HUES6 (cell line): ENCODE data around the gene NDUFB3.
A peak's percentile ranks its signal among the peaks of the same experiment; 100 is the strongest.
"Not testable (repeated sequence)": the region's sequence is repeated elsewhere in the genome, so short reads cannot be mapped to it uniquely, and the experiment has no call there.

Source experiments
- H3K27ac ChIP-seq: 2 replicates; pipeline ENCODE4 v1.7.0; 2013; ENCODE audit warnings: low read depth, mild to moderate bottlenecking, low read length, inconsistent platforms
- H3K27me3 ChIP-seq: 2 replicates; pipeline ENCODE4 v1.6.1; 2013; ENCODE audit warnings: low read length; ENCODE audit not compliant: control insufficient read depth, insufficient read depth
- H3K36me3 ChIP-seq: 2 replicates; pipeline ENCODE4 v1.6.1; 2013; ENCODE audit warnings: low read length; ENCODE audit not compliant: control insufficient read depth, insufficient read depth
- H3K4me1 ChIP-seq: 2 replicates; pipeline ENCODE4 v1.6.1; 2013; ENCODE audit warnings: low read length; ENCODE audit not compliant: control insufficient read depth, insufficient read depth
- H3K4me3 ChIP-seq: 2 replicates; pipeline ENCODE4 v1.5.1; 2013; ENCODE audit warnings: low read depth, low read length
- H3K9ac ChIP-seq: one replicate; pipeline ENCODE4 v1.6.1; 2013; ENCODE audit warnings: mild to moderate bottlenecking, low read length
- H3K9me3 ChIP-seq: 2 replicates; pipeline ENCODE4 v1.6.1; 2013; ENCODE audit warnings: low read depth, low read length; ENCODE audit not compliant: control insufficient read depth, insufficient read depth

NDUFB3 gene

DNA sequence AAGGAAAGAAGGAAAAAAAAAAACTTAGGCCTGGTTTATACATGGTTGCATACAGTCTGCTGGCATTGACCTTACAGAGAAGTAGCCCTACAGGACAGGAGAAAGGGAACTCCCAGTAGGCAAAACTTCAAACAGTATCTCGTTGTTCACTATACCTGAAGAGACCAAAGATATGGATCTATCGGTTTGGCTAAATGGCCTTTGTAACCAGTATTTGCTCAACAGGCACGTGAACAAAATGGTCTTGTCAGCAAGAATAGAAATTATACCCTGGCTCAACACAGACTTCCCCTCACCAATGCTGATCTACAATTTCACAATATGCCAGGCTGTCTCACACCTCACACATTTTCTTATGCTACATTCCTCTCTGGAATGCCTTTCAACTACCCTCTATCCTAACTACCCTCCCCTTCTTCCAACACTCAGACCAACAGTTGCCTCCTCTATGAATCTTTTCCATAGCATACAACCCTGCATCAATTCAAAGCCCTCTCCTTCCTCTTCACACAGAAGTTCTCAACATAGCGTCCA is 14.0 kb upstream of the NDUFB3 start:
- Histone ChIP-seq H3K4me1 (no peaks in the 10 kb centered on the region; the same call in 1 of the 2 replicates), H3K27me3 (no peaks in the 10 kb centered on the region), H3K36me3 (no peaks in the 10 kb centered on the region), H3K4me3 (no peak overlapping the region), H3K27ac (no peak overlapping the region), H3K9ac (no peak overlapping the region), H3K9me3 (no peaks in the 10 kb centered on the region)

DNA sequence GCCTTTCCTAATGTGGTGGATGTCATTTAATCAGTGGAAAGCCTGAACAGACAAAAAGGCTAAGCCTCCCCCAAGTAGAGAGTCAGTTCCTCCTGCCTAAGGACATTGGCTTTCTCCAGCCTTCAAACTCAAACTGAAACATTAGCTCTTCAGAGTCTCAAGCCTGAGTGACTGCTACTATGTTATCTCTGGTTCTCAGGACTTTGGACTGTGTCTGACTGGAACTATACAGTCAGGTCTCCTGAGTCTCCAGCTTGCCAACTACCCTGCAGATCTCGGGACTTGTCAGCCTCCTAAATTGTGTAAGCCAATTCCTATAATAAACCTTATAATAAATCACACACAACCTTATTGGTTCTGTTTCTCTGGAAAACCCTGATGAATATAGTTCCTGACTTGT is 12.9 kb upstream of the NDUFB3 start:
- no peaks in the 10 kb centered on the region for H3K9me3 ChIP-seq
- H3K9ac ChIP-seq, result no peak overlapping the region
- H3K27me3 ChIP-seq, result no peaks in the 10 kb centered on the region
- H3K36me3 ChIP-seq, result no peaks in the 10 kb centered on the region
- no peak overlapping the region for H3K27ac ChIP-seq
- no peaks in the 10 kb centered on the region; the same call in 1 of the 2 replicates for H3K4me1 ChIP-seq
- no peak overlapping the region for H3K4me3 ChIP-seq

DNA sequence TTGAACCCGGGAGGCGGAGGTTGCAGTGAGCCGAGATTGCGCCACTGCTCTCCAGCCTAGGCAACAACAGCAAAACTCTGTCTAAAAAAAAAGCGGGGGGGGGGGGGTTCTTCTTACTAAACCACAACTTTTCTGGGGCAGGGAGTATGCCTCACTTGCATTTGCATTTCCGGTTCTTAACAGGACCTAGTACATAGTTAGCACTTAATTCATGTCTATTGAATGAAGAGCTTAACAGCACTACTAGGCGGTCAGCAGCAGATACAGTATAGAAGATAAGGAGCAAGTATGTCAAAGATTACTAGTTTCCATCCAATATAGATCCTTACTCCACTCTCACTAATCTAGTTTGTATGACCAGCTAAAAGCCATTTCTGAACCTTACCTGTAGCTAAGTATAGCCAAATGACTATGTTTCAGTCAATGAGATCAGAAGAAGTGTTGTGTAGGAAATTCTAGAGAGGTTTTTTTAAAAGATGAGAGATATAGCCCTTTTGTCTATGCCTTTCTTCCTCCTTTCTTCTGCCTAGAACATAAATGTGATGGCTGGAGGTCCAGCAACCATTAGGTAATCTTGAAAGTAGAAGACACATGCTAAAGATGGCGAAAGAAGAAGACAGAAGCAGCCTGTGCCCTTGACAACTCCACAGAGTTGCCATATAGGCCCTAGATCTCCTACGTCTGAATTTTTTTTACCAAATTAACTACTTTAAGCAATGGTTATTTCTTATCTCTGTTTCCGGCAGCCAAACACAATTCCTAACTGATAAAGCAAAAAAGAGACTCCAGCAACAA is 11.6 kb upstream of the NDUFB3 start:
- Histone ChIP-seq H3K36me3 (no peaks in the 10 kb centered on the region), H3K9ac (no peak overlapping the region), H3K4me1 (no peaks in the 10 kb centered on the region; the same call in 1 of the 2 replicates)

DNA sequence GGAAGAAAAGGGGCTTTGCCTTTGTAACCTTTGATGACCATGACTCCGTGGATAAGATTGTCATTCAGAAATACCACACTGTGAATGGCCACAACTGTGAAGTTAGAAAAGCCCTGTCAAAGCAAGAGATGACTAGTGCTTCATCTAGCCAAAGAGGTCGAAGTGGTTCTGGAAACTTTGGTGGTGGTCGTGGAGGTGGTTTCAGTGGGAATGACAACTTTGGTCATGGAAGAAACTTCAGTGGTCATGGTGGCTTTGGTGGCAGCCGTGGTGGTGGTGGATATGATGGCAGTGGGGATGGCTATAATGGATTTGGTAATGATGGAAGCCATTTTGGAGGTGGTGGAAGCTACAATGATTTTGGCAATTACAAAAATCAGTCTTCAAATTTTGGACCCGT is 8.3 kb upstream of the NDUFB3 start:
- H3K27me3 ChIP-seq, H3K4me1 ChIP-seq, H3K36me3 ChIP-seq: not testable (repeated sequence)

More for the DNA sequence above, 11.6 kb upstream of the NDUFB3 start:
- H3K27ac ChIP-seq, result no peak overlapping the region
- H3K27me3 ChIP-seq, result no peaks in the 10 kb centered on the region
- no peaks in the 10 kb centered on the region for H3K9me3 ChIP-seq
- no peak overlapping the region for H3K4me3 ChIP-seq

DNA sequence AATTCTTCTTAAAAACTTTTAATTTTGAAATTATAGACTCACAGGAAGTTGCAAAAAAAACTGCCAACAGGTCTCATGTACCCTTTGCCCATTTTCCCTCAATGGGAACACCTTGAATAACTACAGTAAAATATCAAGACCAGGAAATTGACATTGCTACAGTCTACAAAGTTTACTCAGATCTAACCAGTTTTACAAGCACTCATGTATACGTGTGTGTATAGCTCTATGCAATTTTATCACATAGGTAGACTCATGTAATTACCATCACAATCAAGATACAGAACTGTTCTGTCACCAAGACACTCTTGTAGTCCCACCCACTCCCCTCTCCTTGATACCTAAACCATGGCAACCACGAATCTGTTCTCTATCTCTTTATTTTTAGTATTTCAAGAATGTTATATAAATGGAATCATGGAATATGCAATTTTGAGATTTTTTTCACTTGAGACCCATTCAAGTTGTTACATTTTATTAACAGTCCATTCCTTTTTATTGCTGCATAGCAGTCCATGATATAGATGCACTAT is 6.9 kb upstream of the NDUFB3 start:
- H3K9ac ChIP-seq, result no peak overlapping the region
- H3K36me3 ChIP-seq, result no peaks in the 10 kb centered on the region
- H3K4me3 ChIP-seq, result no peak overlapping the region
- H3K4me1 ChIP-seq, result 0 out of 2 replicates have a peak, but pooled peaks cover 4% of the 10 kb centered on the region
- no peak overlapping the region for H3K27ac ChIP-seq
- no peaks in the 10 kb centered on the region for H3K9me3 ChIP-seq
- H3K27me3 ChIP-seq, result no peaks in the 10 kb centered on the region

More for the DNA sequence above, 8.3 kb upstream of the NDUFB3 start:
- not testable (repeated sequence) for H3K27ac ChIP-seq, H3K9ac ChIP-seq, H3K9me3 ChIP-seq, H3K4me3 ChIP-seq

DNA sequence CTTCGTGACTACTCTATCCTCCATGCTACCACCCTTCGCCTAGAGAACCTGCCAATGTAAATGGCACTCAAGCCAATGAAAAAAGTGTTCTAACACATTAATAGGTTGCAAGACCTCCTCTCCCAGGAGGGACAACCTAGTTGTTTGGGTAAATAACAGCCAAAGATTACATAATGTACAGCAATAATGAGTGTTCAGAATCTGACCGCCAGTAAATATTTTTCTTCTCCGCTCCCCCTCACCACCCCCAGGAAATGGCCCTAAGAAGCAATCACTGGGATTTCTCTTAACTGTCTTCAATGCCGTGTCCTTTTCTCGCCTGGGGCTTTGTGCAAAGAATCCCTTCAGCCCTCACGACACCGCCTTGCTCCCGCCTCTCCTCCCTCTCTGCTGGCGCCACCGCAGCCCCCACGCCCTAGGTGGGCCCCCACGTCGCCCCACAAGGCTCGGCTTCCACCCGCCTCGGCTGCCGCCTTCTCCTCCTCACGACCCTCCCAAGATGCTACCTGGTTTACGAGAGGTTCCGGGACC is 788 bp upstream of the NDUFB3 start:
- peak overlapping the region; percentile 92 for H3K9ac ChIP-seq
- peak overlapping the region; percentile 82 for H3K4me3 ChIP-seq
- H3K27ac ChIP-seq, result no peak overlapping the region

DNA sequence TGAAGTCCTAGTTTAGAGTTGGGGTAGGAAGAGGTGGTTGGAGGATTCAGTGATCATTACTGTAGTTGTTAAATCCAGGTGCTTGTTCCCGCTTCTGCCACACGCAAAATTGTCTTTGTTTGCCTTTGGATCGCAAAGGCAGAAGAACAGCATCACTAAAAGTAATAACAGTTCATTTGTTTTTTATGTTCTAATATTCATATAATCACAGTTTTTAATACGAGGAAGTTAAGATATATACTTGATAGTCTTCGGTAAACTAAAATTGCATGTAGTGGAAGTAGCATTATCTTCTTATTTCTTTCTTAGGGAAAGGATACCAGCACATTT is 365 bp downstream of the NDUFB3 start:
- Histone ChIP-seq H3K27ac (no peak overlapping the region; the same call in 1 of the 2 replicates), H3K4me1 (peaks cover 7% of the 10 kb centered on the region; the same call in 1 of the 2 replicates), H3K36me3 (no peaks in the 10 kb centered on the region), H3K27me3 (no peaks in the 10 kb centered on the region), H3K9me3 (no peaks in the 10 kb centered on the region), H3K9ac (peak overlapping the region; percentile 92), H3K4me3 (peak overlapping the region; percentile 82)

More for the DNA sequence above, 788 bp upstream of the NDUFB3 start:
- peaks cover 7% of the 10 kb centered on the region; the same call in 1 of the 2 replicates for H3K4me1 ChIP-seq
- H3K27me3 ChIP-seq, result no peaks in the 10 kb centered on the region
- H3K9me3 ChIP-seq, result no peaks in the 10 kb centered on the region
- H3K36me3 ChIP-seq, result no peaks in the 10 kb centered on the region

DNA sequence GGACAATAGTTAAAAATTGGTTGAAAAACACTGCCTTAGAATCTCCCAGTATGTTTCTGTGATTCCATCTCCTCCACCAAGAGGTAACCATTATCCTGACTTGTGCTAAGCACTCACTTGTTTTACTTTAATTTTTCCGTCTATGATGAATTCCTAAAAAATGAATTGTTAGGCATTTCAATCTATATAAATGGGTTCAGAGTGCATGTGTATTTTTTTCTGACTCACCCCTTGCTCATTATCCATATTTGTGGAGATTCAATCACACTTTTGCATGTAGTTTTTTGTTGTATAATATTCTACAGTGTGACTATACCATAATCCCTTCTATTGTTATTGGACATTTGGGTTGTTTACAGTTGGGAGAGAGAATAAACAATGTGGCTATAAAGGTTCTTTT is 1.3 kb downstream of the NDUFB3 start:
- Histone ChIP-seq H3K27me3 (no peaks in the 10 kb centered on the region), H3K9me3 (no peaks in the 10 kb centered on the region), H3K36me3 (no peaks in the 10 kb centered on the region), H3K4me1 (peaks cover 7% of the 10 kb centered on the region; the same call in 1 of the 2 replicates), H3K9ac (no peak overlapping the region), H3K27ac (no peak overlapping the region), H3K4me3 (peak overlapping the region; percentile 82)

DNA sequence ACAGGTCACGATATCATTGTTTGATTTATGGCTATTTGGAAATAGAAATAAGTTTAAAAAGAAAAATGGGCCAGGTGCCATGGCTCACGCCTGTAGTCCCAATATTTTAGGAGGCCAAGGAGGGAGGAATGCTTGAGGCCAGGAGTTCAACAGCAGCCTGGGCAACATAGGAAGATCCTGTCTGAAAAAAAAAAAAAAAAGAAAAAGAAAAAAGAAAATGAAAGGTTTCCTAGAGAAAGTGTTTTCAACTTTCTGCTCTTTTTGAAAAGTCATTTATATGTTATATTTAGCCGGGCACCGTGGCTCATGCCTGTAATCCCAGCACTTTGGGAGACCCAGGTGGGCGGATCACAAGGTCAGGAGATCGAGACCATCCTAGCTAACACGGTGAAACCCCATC is 3.2 kb downstream of the NDUFB3 start:
- H3K27me3 ChIP-seq, result no peaks in the 10 kb centered on the region
- peaks cover 9% of the 10 kb centered on the region for H3K36me3 ChIP-seq
- no peak overlapping the region for H3K9ac ChIP-seq
- H3K4me1 ChIP-seq, result peaks cover 3% of the 10 kb centered on the region; the same call in 1 of the 2 replicates
- no peak overlapping the region for H3K27ac ChIP-seq
- H3K4me3 ChIP-seq, result no peak overlapping the region
- H3K9me3 ChIP-seq, result no peaks in the 10 kb centered on the region

DNA sequence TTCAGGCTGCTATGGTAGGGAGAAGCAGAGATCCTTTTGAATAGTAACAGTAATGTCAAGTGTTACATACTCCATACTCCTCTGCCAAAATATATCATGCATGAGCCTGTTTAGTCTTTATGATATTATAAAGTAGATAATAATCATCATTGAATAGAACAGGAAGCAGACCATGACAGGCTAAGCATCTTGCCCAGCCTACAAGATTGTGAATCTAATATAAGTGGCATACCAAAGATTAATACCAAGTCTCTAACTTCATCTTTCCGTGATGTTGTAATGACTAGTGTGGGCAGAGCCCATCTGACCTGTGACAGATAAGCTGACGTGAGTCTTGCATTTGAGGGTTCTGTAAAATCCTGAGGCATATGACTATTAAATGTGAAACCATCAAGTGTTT is 13.1 kb downstream of the NDUFB3 start:
- no peak overlapping the region for H3K4me3 ChIP-seq
- no peak overlapping the region for H3K27ac ChIP-seq
- H3K9ac ChIP-seq, result no peak overlapping the region
- H3K4me1 ChIP-seq, result no peaks in the 10 kb centered on the region
- no peaks in the 10 kb centered on the region for H3K27me3 ChIP-seq
- no peaks in the 10 kb centered on the region for H3K9me3 ChIP-seq
- peaks cover 30% of the 10 kb centered on the region for H3K36me3 ChIP-seq

DNA sequence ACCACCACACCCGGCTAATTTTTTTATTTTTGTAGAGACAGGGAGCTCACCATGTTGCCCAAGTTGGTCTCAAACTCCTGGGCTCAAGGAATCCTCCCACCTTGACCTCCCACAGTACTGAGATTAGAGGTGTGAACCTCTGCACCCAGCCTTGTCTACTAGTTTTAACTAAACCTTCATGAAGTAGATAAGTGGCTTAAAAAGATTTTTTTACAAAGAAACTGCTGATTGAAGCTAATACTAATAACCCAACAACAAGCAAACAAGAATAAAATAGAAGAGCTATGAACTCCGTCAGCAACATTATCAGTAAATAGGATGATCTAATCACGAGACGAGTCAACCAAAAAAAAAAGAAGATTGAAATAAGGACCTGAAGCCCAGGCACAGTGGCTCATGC is 18.8 kb downstream of the NDUFB3 start:
- no peaks in the 10 kb centered on the region for H3K27me3 ChIP-seq
- H3K4me3 ChIP-seq, result no peak overlapping the region
- peaks cover 7% of the 10 kb centered on the region for H3K36me3 ChIP-seq
- H3K27ac ChIP-seq, result no peak overlapping the region
- no peaks in the 10 kb centered on the region for H3K9me3 ChIP-seq
- H3K4me1 ChIP-seq, result no peaks in the 10 kb centered on the region
- no peak overlapping the region for H3K9ac ChIP-seq
